DND-41 (cell line): ENCODE results near the gene CFAP61.

Experiments
- ATAC-seq: fragments of 200-7000 bp; cut with Tn5 transposase; 3 replicates; pipeline ENCODE4 v1.9.1; 2021; ENCODE audit warnings: low read depth; ENCODE audit not compliant: insufficient read depth
- DNase-seq: peaks from one replicate; pipeline ENCODE4 v3.0.0-alpha.2; 2020
- H2AFZ ChIP-seq: 2 replicates; pipeline ENCODE4 v1.6.0; 2012; ENCODE audit warnings: low read depth, low read length
- H3K27ac ChIP-seq: 2 replicates; pipeline ENCODE4 v1.5.1; 2012; ENCODE audit warnings: low read length, inconsistent platforms
- H3K27me3 ChIP-seq: fragments of 200-600 bp; sonication (generic); 2 replicates; pipeline ENCODE4 v1.6.0; 2012; ENCODE audit warnings: low read length, mild to moderate bottlenecking, inconsistent platforms; ENCODE audit not compliant: insufficient read depth, poor library complexity
- H3K36me3 ChIP-seq: 2 replicates; pipeline ENCODE4 v1.5.1; 2012; ENCODE audit warnings: low read length, inconsistent platforms; ENCODE audit not compliant: insufficient read depth
- H3K4me1 ChIP-seq: 2 replicates; pipeline ENCODE4 v1.5.1; 2012; ENCODE audit warnings: mild to moderate bottlenecking, low read length; ENCODE audit not compliant: insufficient read depth
- H3K4me2 ChIP-seq: 2 replicates; pipeline ENCODE4 v1.6.0; 2012; ENCODE audit warnings: mild to moderate bottlenecking, moderate library complexity, low read length, inconsistent platforms; ENCODE audit not compliant: insufficient read depth
- H3K4me3 ChIP-seq, 2 experiments: fragments of 200-600 bp in 1 of 2; shearing (Covaris generic) in 1 of 2; 2 replicates each; pipeline ENCODE4 v1.5.1; 2012 to 2016; ENCODE audit warnings: inconsistent platforms in 2 of 2, low read length in 2 of 2, mild to moderate bottlenecking in 2 of 2, low read depth in 1 of 2, moderate library complexity in 1 of 2
- H3K79me2 ChIP-seq: 2 replicates; pipeline ENCODE4 v1.6.0; 2012; ENCODE audit warnings: low read length, inconsistent platforms; ENCODE audit not compliant: insufficient read depth
- H3K9ac ChIP-seq: 2 replicates; pipeline ENCODE4 v1.6.0; 2012; ENCODE audit warnings: low read depth, mild to moderate bottlenecking, inconsistent platforms, low read length, moderate library complexity
- H3K9me3 ChIP-seq: 2 replicates; pipeline ENCODE4 v1.5.1; 2012; ENCODE audit warnings: low read length, moderate library complexity, mild to moderate bottlenecking, inconsistent platforms; ENCODE audit not compliant: insufficient read depth, severe bottlenecking
- H4K20me1 ChIP-seq: 2 replicates; pipeline ENCODE4 v1.6.0; 2012; ENCODE audit warnings: low read length; ENCODE audit not compliant: insufficient read depth
- CTCF ChIP-seq: IDR thresholded peaks from 2 replicates; pipeline ENCODE4 v1.5.1; 2012; ENCODE audit warnings: borderline replicate concordance, low read length, moderate library complexity, mild to moderate bottlenecking; ENCODE audit not compliant: poor library complexity, severe bottlenecking; ENCODE audit errors: extremely low read depth
- EZH2 ChIP-seq: IDR thresholded peaks from 3 replicates; pipeline ENCODE4 v1.6.1; 2012; ENCODE audit warnings: borderline replicate concordance, low read depth, mild to moderate bottlenecking, moderate library complexity, low read length, inconsistent platforms; ENCODE audit not compliant: severe bottlenecking

The CFAP61 gene

DNA sequence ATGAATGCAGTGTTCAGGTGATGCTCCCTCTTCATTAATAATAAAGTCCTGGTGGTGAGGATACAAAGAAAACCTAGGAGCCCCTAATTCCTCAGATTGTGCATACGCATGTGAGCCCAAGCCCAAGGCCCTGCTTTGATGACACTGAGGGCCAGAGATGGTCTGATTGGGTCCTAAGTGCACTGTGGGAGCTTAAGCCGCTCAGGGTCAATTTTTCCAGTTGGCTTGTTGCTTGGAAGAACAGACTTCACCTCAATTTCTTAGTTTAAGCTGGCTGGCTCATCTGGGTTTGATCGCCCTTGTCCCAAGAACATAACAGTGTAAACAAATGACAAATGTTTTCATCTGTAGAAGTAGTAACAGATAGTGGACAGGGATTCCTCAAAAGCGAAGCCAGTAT is 357.0 kb downstream of the CFAP61 start:
- ATAC-seq, result no peak
- TF ChIP-seq EZH2 (no peak), CTCF (no peak)
- Histone ChIP-seq H3K27me3 (no peaks in the 10 kb centered on the region), H3K9me3 (no peaks in the 10 kb centered on the region), H3K9ac (no peak overlapping the region), H3K4me3 (no peak overlapping the region), H3K27ac (no peak overlapping the region), H3K4me1 (no peaks in the 10 kb centered on the region), H3K4me2 (no peak overlapping the region), H3K79me2 (no peaks in the 10 kb centered on the region), H4K20me1 (no peaks in the 10 kb centered on the region), H3K36me3 (no peaks in the 10 kb centered on the region), H2AFZ (no peak overlapping the region)
- no peak for DNase-seq
